ENCODE data around the gene BTBD3.
A peak's percentile ranks its signal among the peaks of the same experiment; 100 is the strongest.

The BTBD3 gene

DNA sequence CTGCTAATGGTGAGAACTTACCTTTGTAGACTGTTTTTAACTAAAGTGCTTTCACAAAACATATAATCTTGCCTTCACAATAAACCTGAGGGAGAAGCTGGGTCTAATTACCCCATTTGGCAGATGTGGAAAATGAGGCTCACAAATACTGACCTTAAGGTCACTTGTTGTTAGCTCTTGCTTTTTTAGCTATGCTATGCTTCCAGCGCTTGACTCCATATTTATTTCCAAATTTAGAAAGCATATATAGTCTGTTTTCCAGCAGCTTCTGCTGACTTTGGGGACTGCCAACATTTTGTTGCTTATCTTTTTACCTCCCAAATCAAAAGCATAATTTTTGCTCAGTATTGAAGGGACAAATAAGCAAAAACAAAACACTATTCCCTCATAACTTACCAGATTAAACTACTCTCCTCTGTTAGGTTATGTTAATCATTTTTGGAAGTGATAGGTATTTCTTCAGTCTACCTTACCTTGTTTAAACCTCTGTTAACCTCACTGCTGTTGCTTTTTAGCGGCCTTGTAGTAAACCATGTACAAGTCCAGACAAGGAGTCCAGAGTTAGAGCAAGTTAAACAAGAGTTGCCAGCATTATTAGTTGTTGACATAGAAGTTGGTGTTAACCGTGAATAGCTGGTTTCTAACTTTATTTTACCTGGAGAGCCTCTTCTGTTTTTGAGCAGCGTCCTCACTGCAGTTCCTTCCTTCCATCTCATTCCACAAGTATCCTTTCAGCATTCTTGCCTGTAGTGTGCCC lies 4.9 kb upstream of the BTBD3 start:
- TF ChIP-seq, protein P1, sequence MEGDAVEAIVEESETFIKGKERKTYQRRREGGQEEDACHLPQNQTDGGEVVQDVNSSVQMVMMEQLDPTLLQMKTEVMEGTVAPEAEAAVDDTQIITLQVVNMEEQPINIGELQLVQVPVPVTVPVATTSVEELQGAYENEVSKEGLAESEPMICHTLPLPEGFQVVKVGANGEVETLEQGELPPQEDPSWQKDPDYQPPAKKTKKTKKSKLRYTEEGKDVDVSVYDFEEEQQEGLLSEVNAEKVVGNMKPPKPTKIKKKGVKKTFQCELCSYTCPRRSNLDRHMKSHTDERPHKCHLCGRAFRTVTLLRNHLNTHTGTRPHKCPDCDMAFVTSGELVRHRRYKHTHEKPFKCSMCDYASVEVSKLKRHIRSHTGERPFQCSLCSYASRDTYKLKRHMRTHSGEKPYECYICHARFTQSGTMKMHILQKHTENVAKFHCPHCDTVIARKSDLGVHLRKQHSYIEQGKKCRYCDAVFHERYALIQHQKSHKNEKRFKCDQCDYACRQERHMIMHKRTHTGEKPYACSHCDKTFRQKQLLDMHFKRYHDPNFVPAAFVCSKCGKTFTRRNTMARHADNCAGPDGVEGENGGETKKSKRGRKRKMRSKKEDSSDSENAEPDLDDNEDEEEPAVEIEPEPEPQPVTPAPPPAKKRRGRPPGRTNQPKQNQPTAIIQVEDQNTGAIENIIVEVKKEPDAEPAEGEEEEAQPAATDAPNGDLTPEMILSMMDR (IDR thresholded peaks at IDR 0.05; ENCODE audit: low read depth, low read length): no peak

DNA sequence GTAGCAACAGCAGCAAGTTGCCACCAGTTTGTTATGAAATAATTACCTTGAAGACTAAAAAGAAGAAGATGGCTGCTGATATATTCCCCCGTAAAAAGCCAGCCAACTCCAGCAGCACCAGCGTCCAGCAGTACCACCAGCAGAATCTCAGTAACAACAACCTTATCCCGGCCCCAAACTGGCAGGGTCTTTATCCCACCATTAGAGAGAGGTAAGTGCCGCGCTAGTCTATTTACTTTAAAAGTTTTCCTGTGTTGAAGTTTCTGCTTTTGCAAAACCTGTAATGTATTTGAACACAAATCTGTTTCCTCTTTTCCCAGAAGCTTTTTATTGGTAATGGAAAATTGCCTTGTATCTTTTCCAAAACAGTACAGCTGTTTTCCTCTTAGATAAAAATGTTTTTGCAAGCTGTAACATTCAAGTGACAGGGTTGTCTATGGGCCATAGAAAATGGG lies 725 bp downstream of the BTBD3 start:
- peak overlapping the region; percentile 19 for H3K4me3 ChIP-seq (ENCODE audit: low read depth, low read length)
- in situ Hi-C loops (cut with HindIII; ENCODE audit: low sequenced_read_pairs): no loop called here
- DNase-seq (ENCODE audit: low read depth, low spot score): peak; percentile 7
- TF ChIP-seq, protein P1 (IDR thresholded peaks at IDR 0.05; ENCODE audit: low read depth, low read length): no peak

More for the DNA sequence above, 4.9 kb upstream of the BTBD3 start:
- no peak overlapping the region for H3K4me3 ChIP-seq (ENCODE audit: low read depth, low read length)
- no peak for DNase-seq (ENCODE audit: low read depth, low spot score)
- in situ Hi-C loops (cut with HindIII; ENCODE audit: low sequenced_read_pairs): no loop called here

DNA sequence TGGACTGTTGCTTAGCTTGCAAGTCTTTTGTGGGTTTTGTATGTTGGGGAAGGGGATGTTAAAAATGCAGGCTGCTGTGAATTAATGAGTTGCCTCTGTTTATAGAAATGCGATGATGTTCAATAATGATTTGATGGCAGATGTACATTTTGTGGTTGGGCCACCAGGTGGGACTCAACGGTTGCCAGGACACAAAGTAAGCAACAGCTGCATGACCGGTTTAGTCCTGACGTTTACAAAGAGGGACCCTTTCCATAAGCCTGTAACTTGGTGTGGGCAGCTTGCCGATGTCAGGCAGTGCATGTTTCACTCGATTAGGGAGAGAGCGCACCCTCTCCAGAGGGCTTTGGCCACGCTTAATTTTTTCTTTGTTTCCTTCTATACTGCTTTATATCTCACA lies 1.3 kb downstream of the BTBD3 start:
- peak overlapping the region; percentile 2 for H3K4me3 ChIP-seq (ENCODE audit: low read depth, low read length)
- in situ Hi-C loops (cut with HindIII; ENCODE audit: low sequenced_read_pairs): no loop called here
- TF ChIP-seq, protein P1 (IDR thresholded peaks at IDR 0.05; ENCODE audit: low read depth, low read length): no peak
- peak; percentile 61 for DNase-seq (ENCODE audit: low read depth, low spot score)

DNA sequence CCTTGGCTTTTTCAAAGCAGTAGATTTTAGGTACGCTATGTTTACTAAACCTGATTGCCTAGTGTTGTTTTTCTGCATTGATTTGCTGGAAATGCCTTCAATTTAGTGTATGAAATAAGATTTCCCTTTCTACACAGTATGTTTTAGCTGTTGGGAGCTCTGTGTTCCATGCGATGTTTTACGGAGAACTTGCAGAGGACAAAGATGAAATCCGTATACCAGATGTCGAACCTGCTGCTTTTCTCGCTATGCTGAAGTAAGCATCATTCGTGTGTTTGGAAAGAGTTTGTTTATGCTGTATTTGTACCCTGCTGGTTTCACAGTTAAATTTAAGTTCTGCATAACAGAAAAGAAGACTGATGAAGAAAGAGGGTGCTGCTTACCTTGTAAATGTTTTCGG lies 1.9 kb downstream of the BTBD3 start:
- in situ Hi-C loops (cut with HindIII; ENCODE audit: low sequenced_read_pairs): no loop called here

DNA sequence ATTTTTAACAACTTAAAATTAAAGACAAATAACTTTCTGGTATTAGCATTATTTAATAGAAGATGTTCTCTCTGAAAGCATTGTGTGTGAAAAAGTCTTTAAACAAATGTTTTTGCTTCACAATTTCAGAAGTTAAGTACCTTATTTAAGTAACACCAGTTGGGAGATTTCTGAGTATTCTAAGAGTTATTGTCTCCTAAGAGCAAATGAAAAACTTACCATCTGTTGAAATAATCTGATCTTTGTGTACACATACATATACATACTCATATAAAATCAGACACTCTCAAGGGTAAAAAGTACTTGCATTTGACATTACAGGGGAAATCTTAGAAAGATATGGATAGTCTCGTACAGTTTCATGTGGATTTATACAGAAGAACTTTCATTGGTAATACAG lies 2.4 kb downstream of the BTBD3 start:
- TF ChIP-seq, protein P1 (IDR thresholded peaks at IDR 0.05; ENCODE audit: low read depth, low read length): no peak
- DNase-seq (ENCODE audit: low read depth, low spot score): no peak
- H3K4me3 ChIP-seq (ENCODE audit: low read depth, low read length): no peak overlapping the region
- in situ Hi-C loops (cut with HindIII; ENCODE audit: low sequenced_read_pairs): no loop called here

More for the DNA sequence above, 1.9 kb downstream of the BTBD3 start:
- TF ChIP-seq, protein P1 (IDR thresholded peaks at IDR 0.05; ENCODE audit: low read depth, low read length): no peak
- DNase-seq (ENCODE audit: low read depth, low spot score): no peak
- no peak overlapping the region for H3K4me3 ChIP-seq (ENCODE audit: low read depth, low read length)

DNA sequence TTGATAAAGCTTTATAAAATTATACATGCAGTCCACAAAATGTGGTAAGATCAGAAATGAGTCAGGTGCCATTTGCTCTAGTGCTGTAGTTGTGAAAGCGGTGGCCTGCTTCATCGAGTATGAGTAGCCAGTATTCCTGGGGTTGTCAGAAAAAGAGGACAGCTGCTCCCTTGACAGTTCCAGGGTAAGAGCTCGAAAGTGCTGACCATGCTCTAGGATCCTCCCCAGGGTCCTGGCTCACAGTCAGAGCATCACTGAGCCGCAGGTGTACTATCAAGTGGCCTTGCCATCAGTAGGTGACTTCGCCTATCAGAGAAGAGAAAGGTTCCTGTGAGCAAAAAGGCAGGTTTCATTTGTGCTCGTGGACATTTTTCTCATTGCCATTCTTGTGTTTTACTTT lies 3.6 kb downstream of the BTBD3 start:
- in situ Hi-C loops (cut with HindIII; ENCODE audit: low sequenced_read_pairs): no loop called here
- DNase-seq (ENCODE audit: low read depth, low spot score): no peak
- no peak overlapping the region for H3K4me3 ChIP-seq (ENCODE audit: low read depth, low read length)
- TF ChIP-seq, protein P1 (IDR thresholded peaks at IDR 0.05; ENCODE audit: low read depth, low read length): no peak
